ENCODE data around the gene SPCS1. TPM values are rescaled to one million over a fixed set of nuclear protein-coding genes. Genes with fewer than 3 reads are reported as not detected.

Gene SPCS1
- total RNA-seq, 4 donors from 2014 or later, result 67.3 to 95.3 (median 88.7) TPM

- Histone ChIP-seq H3K27me3 (no peaks in the 10 kb centered on the region), H3K27ac (replicated peaks in 1 of 4) (no peak overlapping the region), H3K9me3 (no peaks in the 10 kb centered on the region), H3K36me3 (peaks cover 70 to 100% (median 86%) of the 10 kb centered on the region in 4 donors), H3K4me1 (no peaks in the 10 kb centered on the region), H3K4me3 (no peak overlapping the region)
- intact Hi-C loops (cut with DNase I), result loop anchor here (2.0 to 5.0 kb wide), 2 partner anchors 195 to 330 kb away; no protein-coding TSS in a partner anchor
- WGBS, result 70% methylated on average over 3 of the region's 3 CpGs
- TF ChIP-seq EP300 (IDR thresholded peaks at IDR 0.05) (no peak), POLR2A (IDR thresholded peaks at IDR 0.05; ENCODE audit: low read depth) (no peak)
- TF ChIP-seq, protein P1, sequence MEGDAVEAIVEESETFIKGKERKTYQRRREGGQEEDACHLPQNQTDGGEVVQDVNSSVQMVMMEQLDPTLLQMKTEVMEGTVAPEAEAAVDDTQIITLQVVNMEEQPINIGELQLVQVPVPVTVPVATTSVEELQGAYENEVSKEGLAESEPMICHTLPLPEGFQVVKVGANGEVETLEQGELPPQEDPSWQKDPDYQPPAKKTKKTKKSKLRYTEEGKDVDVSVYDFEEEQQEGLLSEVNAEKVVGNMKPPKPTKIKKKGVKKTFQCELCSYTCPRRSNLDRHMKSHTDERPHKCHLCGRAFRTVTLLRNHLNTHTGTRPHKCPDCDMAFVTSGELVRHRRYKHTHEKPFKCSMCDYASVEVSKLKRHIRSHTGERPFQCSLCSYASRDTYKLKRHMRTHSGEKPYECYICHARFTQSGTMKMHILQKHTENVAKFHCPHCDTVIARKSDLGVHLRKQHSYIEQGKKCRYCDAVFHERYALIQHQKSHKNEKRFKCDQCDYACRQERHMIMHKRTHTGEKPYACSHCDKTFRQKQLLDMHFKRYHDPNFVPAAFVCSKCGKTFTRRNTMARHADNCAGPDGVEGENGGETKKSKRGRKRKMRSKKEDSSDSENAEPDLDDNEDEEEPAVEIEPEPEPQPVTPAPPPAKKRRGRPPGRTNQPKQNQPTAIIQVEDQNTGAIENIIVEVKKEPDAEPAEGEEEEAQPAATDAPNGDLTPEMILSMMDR (IDR thresholded peaks at IDR 0.05), result peak; percentile 35 to 49 (median 42)
- DNase-seq (ENCODE audit: extremely low spot score), result no peak
These were observed 36.6 kb downstream of the SPCS1 start for GRCh38 chr3:52742418-52743041.

- Histone ChIP-seq H3K27me3 (no peaks in the 10 kb centered on the region), H3K4me3 (no peak overlapping the region), H3K36me3 (peaks cover 72 to 100% (median 86%) of the 10 kb centered on the region in 4 donors), H3K9me3 (no peaks in the 10 kb centered on the region), H3K4me1 (no peaks in the 10 kb centered on the region), H3K27ac (replicated peaks in 1 of 4) (no peak overlapping the region)
- TF ChIP-seq POLR2A (IDR thresholded peaks at IDR 0.05; ENCODE audit: low read depth), result no peak
- TF ChIP-seq, protein P1 (IDR thresholded peaks at IDR 0.05), result no peak
- TF ChIP-seq EP300 (IDR thresholded peaks at IDR 0.05), result no peak
- DNase-seq (ENCODE audit: extremely low spot score), result no peak
- intact Hi-C loops (cut with DNase I), result loop anchor here (2.0 to 5.0 kb wide), 2 partner anchors 194 to 330 kb away; no protein-coding TSS in a partner anchor
- 89% methylated on average over 5 of the region's 5 CpGs for WGBS
These were observed 37.2 kb downstream of the SPCS1 start for GRCh38 chr3:52743152-52743551.

- DNase-seq (ENCODE audit: extremely low spot score), result no peak
- H3K27ac ChIP-seq (replicated peaks in 1 of 4), result no peak overlapping the region
- H3K9me3 ChIP-seq, result no peaks in the 10 kb centered on the region
- H3K4me1 ChIP-seq, result no peaks in the 10 kb centered on the region
- TF ChIP-seq, protein P1 (IDR thresholded peaks at IDR 0.05), result no peak
- TF ChIP-seq POLR2AphosphoS5 (IDR thresholded peaks at IDR 0.05) (no peak), EP300 (IDR thresholded peaks at IDR 0.05) (no peak), POLR2A (IDR thresholded peaks at IDR 0.05; ENCODE audit: low read depth) (no peak)
- no peaks in the 10 kb centered on the region for H3K27me3 ChIP-seq
- 87% methylated on average over 2 of the region's 2 CpGs for whole genome bisulfite sequencing
- H3K36me3 ChIP-seq, result peaks cover 75 to 100% (median 85%) of the 10 kb centered on the region in 4 donors
- intact Hi-C loops (cut with DNase I), result loop anchor here (2.0 to 5.0 kb wide), 2 partner anchors 194 to 329 kb away; no protein-coding TSS in a partner anchor
- H3K4me3 ChIP-seq, result no peak overlapping the region
These were observed 37.8 kb downstream of the SPCS1 start for GRCh38 chr3:52743721-52744120.

- Histone ChIP-seq H3K36me3 (peaks cover 52 to 96% (median 75%) of the 10 kb centered on the region in 4 donors), H3K27me3 (no peaks in the 10 kb centered on the region), H3K4me1 (no peaks in the 10 kb centered on the region), H3K4me3 (no peak overlapping the region), H3K9me3 (no peaks in the 10 kb centered on the region), H3K27ac (replicated peaks in 1 of 4) (no peak overlapping the region)
- intact Hi-C loops (cut with DNase I), result no loop called here
- WGBS, result 93% methylated on average over 3 of the region's 3 CpGs
- TF ChIP-seq, protein P1 (IDR thresholded peaks at IDR 0.05), result no peak
- TF ChIP-seq POLR2AphosphoS5 (IDR thresholded peaks at IDR 0.05) (no peak), EP300 (IDR thresholded peaks at IDR 0.05) (no peak), POLR2A (IDR thresholded peaks at IDR 0.05; ENCODE audit: low read depth) (no peak)
- DNase-seq (ENCODE audit: extremely low spot score), result no peak
These were observed 46.2 kb downstream of the SPCS1 start for GRCh38 chr3:52752045-52752660.

All from esophagus muscularis mucosa (tissue), 4 donors.